DND-41 (cell line): ENCODE data around the gene CD1B.

Source experiments
- ATAC-seq: fragments of 200-7000 bp; cut with Tn5 transposase; 3 replicates; pipeline ENCODE4 v1.9.1; 2021; ENCODE audit warnings: low read depth; ENCODE audit not compliant: insufficient read depth
- DNase-seq: peaks from one replicate; pipeline ENCODE4 v3.0.0-alpha.2; 2020
- H2AFZ ChIP-seq: 2 replicates; pipeline ENCODE4 v1.6.0; 2012; ENCODE audit warnings: low read depth, low read length
- H3K27ac ChIP-seq: 2 replicates; pipeline ENCODE4 v1.5.1; 2012; ENCODE audit warnings: low read length, inconsistent platforms
- H3K27me3 ChIP-seq: fragments of 200-600 bp; sonication (generic); 2 replicates; pipeline ENCODE4 v1.6.0; 2012; ENCODE audit warnings: low read length, mild to moderate bottlenecking, inconsistent platforms; ENCODE audit not compliant: insufficient read depth, poor library complexity
- H3K36me3 ChIP-seq: 2 replicates; pipeline ENCODE4 v1.5.1; 2012; ENCODE audit warnings: low read length, inconsistent platforms; ENCODE audit not compliant: insufficient read depth
- H3K4me1 ChIP-seq: 2 replicates; pipeline ENCODE4 v1.5.1; 2012; ENCODE audit warnings: mild to moderate bottlenecking, low read length; ENCODE audit not compliant: insufficient read depth
- H3K4me2 ChIP-seq: 2 replicates; pipeline ENCODE4 v1.6.0; 2012; ENCODE audit warnings: mild to moderate bottlenecking, moderate library complexity, low read length, inconsistent platforms; ENCODE audit not compliant: insufficient read depth
- H3K4me3 ChIP-seq, 2 experiments: fragments of 200-600 bp in 1 of 2; shearing (Covaris generic) in 1 of 2; 2 replicates each; pipeline ENCODE4 v1.5.1; 2012 to 2016; ENCODE audit warnings: inconsistent platforms in 2 of 2, low read length in 2 of 2, mild to moderate bottlenecking in 2 of 2, low read depth in 1 of 2, moderate library complexity in 1 of 2
- H3K79me2 ChIP-seq: 2 replicates; pipeline ENCODE4 v1.6.0; 2012; ENCODE audit warnings: low read length, inconsistent platforms; ENCODE audit not compliant: insufficient read depth
- H3K9ac ChIP-seq: 2 replicates; pipeline ENCODE4 v1.6.0; 2012; ENCODE audit warnings: low read depth, mild to moderate bottlenecking, inconsistent platforms, low read length, moderate library complexity
- H3K9me3 ChIP-seq: 2 replicates; pipeline ENCODE4 v1.5.1; 2012; ENCODE audit warnings: low read length, moderate library complexity, mild to moderate bottlenecking, inconsistent platforms; ENCODE audit not compliant: insufficient read depth, severe bottlenecking
- H4K20me1 ChIP-seq: 2 replicates; pipeline ENCODE4 v1.6.0; 2012; ENCODE audit warnings: low read length; ENCODE audit not compliant: insufficient read depth
- EZH2 ChIP-seq: IDR thresholded peaks from 3 replicates; pipeline ENCODE4 v1.6.1; 2012; ENCODE audit warnings: borderline replicate concordance, low read depth, mild to moderate bottlenecking, moderate library complexity, low read length, inconsistent platforms; ENCODE audit not compliant: severe bottlenecking
- TF ChIP-seq, protein P1 (sequence below): IDR thresholded peaks from 2 replicates; pipeline ENCODE4 v1.5.1; 2012; ENCODE audit warnings: borderline replicate concordance, low read length, moderate library complexity, mild to moderate bottlenecking; ENCODE audit not compliant: poor library complexity, severe bottlenecking; ENCODE audit errors: extremely low read depth

The CD1B gene

DNA sequence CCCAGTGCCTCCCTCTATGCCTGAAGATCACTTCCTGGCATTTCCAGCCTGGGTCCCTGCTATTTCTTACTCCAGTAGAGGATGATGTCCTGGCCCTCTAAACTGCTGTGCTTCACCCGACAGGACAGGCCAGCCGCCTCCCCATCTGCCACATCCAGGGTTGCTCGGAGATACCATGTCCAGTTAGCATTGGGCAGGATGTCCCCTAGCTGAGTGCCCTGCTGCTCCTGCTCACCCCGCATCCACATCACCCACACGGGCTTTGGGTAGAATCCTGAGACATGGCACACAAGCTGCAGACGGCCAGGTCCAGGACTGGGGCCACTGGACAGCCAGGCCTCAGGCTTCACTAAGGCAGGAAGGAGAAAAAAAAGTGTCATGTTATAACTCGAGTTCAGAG lies 2.0 kb downstream of the CD1B start:
- no peaks in the 10 kb centered on the region for H3K27me3 ChIP-seq
- H3K36me3 ChIP-seq: peaks cover 37% of the 10 kb centered on the region
- peak overlapping the region; percentile 100 for H3K27ac ChIP-seq
- no peaks in the 10 kb centered on the region for H4K20me1 ChIP-seq
- TF ChIP-seq, protein P1, sequence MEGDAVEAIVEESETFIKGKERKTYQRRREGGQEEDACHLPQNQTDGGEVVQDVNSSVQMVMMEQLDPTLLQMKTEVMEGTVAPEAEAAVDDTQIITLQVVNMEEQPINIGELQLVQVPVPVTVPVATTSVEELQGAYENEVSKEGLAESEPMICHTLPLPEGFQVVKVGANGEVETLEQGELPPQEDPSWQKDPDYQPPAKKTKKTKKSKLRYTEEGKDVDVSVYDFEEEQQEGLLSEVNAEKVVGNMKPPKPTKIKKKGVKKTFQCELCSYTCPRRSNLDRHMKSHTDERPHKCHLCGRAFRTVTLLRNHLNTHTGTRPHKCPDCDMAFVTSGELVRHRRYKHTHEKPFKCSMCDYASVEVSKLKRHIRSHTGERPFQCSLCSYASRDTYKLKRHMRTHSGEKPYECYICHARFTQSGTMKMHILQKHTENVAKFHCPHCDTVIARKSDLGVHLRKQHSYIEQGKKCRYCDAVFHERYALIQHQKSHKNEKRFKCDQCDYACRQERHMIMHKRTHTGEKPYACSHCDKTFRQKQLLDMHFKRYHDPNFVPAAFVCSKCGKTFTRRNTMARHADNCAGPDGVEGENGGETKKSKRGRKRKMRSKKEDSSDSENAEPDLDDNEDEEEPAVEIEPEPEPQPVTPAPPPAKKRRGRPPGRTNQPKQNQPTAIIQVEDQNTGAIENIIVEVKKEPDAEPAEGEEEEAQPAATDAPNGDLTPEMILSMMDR: no peak
- H3K4me1 ChIP-seq: peaks cover 46% of the 10 kb centered on the region
- no peaks in the 10 kb centered on the region for H3K9me3 ChIP-seq
- peaks cover 74% of the 10 kb centered on the region for H3K79me2 ChIP-seq
- ATAC-seq (0 out of 3 replicates have a peak, but pooled peaks have one; percentile 0), DNase-seq (peak; percentile 56)
- H2AFZ ChIP-seq: no peak overlapping the region
- peak overlapping the region; percentile 49 to 66 for H3K4me3 ChIP-seq
- H3K4me2 ChIP-seq: peak overlapping the region; percentile 66
- H3K9ac ChIP-seq: peak overlapping the region; percentile 80

DNA sequence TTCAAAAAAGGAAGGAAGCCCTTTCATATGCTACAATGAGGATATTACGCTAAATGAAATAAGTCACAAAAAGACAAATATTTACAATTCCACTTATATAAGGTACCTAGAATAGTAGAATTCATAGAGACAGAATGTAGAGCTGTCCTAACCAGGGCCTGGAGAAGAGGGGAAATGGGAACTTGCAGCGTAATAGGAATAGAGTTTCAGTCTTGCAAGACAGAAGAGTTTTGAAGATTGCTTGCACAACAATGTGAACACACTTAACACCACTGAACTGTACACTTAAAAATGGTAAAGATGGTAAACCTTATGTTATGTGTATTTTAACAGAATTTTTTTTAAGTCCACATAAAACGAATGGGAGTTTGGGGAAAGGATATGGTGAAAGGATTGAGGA lies 2.9 kb downstream of the CD1B start:
- ATAC-seq (no peak), DNase-seq (no peak)
- H3K4me3 ChIP-seq: peak overlapping the region; percentile 49 to 66
- H3K36me3 ChIP-seq: peaks cover 46% of the 10 kb centered on the region
- no peaks in the 10 kb centered on the region for H4K20me1 ChIP-seq
- peaks cover 74% of the 10 kb centered on the region for H3K79me2 ChIP-seq
- H3K9ac ChIP-seq: peak overlapping the region; percentile 80
- H2AFZ ChIP-seq: no peak overlapping the region
- H3K27ac ChIP-seq: peak overlapping the region; percentile 100
- H3K27me3 ChIP-seq: no peaks in the 10 kb centered on the region
- TF ChIP-seq, protein P1: no peak
- no peak for TF ChIP-seq EZH2
- H3K4me2 ChIP-seq: peak overlapping the region; percentile 66
- H3K4me1 ChIP-seq: peaks cover 39% of the 10 kb centered on the region
- peaks cover 5% of the 10 kb centered on the region for H3K9me3 ChIP-seq

DNA sequence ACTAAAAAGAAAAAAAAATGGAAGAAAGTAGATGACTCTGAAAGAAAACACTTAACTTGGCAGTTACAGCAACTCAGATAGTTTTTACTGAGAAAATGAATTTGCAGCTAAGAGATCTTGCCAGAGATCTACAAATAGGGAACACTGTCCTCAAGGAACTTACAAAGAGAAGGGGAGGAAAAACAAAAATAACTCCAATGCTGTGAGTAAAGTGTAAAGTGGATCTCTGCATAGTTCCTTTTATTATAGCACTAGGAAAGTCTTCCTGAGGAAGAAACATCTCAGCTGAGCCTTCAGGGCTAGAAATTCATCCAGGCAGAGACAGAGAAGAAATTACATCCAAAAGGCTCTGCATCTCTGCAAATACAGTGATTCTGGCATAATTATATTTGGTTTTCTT lies 3.9 kb downstream of the CD1B start:
- DNase-seq (no peak), ATAC-seq (no peak)
- H3K9me3 ChIP-seq: peaks cover 11% of the 10 kb centered on the region
- H3K4me2 ChIP-seq: peak overlapping the region; percentile 66
- H3K27ac ChIP-seq: peak overlapping the region; percentile 100
- H3K36me3 ChIP-seq: peaks cover 48% of the 10 kb centered on the region
- H3K4me3 ChIP-seq: peak overlapping the region; percentile 49 to 66; a peak in 3 of 4 replicates
- peaks cover 65% of the 10 kb centered on the region for H3K79me2 ChIP-seq
- H3K27me3 ChIP-seq: no peaks in the 10 kb centered on the region
- no peak overlapping the region for H2AFZ ChIP-seq
- peak overlapping the region; percentile 80 for H3K9ac ChIP-seq
- peaks cover 30% of the 10 kb centered on the region for H3K4me1 ChIP-seq
- H4K20me1 ChIP-seq: no peaks in the 10 kb centered on the region
- no peak for TF ChIP-seq EZH2
- TF ChIP-seq, protein P1: no peak

GRCh38 chr1:158324395-158324794 lies 6.9 kb downstream of the CD1B start:
- DNase-seq: no peak
- peaks cover 37% of the 10 kb centered on the region for H3K4me1 ChIP-seq
- H3K79me2 ChIP-seq: peaks cover 34% of the 10 kb centered on the region
- H3K27me3 ChIP-seq: no peaks in the 10 kb centered on the region
- no peak overlapping the region for H3K4me3 ChIP-seq
- ATAC-seq: no peak
- H3K4me2 ChIP-seq: no peak overlapping the region
- no peak overlapping the region for H3K9ac ChIP-seq
- no peaks in the 10 kb centered on the region for H4K20me1 ChIP-seq
- peaks cover 39% of the 10 kb centered on the region for H3K36me3 ChIP-seq
- H2AFZ ChIP-seq: no peak overlapping the region
- 0 out of 2 replicates have a peak overlapping the region, but pooled peaks have one; percentile 57 for H3K27ac ChIP-seq
- H3K9me3 ChIP-seq: peaks cover 30% of the 10 kb centered on the region
- TF ChIP-seq, protein P1: no peak
- no peak for TF ChIP-seq EZH2
